Measurements from ENCODE around the gene KRT8. TPM values are rescaled to one million over a fixed set of nuclear protein-coding genes. Genes with fewer than 3 reads are reported as not detected.

KRT8 gene
- total and polyA plus RNA-seq, 2 of the 13 experiments (the other 11 are each of a cell fraction or from before 2014, with no cell fraction given), result 498 to 718 TPM

DNA sequence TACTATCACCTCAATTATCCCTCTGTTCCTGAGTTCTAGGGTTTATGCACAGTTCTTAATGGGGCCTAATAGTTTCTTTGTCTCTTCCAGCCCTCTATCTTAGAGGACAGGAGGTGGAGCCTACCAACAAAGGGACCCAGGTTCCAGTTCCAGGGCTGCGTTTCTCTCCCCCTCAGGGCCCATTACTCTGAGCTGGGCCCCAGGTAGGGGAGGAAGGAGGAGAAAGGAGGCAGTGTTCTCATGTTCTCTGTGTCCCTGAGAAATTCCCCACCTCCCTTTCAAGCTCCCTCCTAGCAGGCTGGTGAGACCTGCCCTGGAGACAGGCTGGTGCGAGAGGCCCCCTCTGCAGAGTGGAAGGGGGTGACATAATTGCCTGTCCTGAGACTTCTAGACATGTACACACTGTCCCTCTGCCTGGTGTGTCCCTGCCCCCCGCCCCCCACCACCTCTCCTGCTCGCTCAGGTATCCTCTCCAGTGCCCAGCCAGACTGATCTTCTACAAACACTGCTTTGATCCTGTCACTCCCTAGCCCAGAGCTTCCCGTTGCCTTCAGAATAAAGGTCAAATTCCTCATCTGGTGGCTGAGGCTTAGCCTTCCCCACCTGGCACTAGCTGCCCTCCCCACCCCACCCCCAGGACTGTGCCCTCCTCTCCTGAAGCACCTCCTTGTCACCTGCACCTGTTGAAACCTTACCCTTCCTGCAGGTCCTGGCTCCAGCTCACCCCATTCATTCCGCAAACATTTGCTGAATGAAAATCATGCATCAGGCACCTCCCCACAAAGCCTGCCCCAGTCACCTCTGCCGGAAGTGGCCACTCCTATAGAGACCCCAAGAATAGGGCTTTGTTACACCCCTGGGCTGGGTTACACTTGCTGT lies 21.1 kb upstream of the KRT8 start (continued):
- TF ChIP-seq, protein P1, sequence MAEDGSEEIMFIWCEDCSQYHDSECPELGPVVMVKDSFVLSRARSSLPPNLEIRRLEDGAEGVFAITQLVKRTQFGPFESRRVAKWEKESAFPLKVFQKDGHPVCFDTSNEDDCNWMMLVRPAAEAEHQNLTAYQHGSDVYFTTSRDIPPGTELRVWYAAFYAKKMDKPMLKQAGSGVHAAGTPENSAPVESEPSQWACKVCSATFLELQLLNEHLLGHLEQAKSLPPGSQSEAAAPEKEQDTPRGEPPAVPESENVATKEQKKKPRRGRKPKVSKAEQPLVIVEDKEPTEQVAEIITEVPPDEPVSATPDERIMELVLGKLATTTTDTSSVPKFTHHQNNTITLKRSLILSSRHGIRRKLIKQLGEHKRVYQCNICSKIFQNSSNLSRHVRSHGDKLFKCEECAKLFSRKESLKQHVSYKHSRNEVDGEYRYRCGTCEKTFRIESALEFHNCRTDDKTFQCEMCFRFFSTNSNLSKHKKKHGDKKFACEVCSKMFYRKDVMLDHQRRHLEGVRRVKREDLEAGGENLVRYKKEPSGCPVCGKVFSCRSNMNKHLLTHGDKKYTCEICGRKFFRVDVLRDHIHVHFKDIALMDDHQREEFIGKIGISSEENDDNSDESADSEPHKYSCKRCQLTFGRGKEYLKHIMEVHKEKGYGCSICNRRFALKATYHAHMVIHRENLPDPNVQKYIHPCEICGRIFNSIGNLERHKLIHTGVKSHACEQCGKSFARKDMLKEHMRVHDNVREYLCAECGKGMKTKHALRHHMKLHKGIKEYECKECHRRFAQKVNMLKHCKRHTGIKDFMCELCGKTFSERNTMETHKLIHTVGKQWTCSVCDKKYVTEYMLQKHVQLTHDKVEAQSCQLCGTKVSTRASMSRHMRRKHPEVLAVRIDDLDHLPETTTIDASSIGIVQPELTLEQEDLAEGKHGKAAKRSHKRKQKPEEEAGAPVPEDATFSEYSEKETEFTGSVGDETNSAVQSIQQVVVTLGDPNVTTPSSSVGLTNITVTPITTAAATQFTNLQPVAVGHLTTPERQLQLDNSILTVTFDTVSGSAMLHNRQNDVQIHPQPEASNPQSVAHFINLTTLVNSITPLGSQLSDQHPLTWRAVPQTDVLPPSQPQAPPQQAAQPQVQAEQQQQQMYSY (CRISPR knock-in tag; IDR thresholded peaks at IDR 0.05), result peak; percentile 39; the same call in 1 of the 2 replicates
- TF ChIP-seq SIX4 (CRISPR knock-in tag; IDR thresholded peaks at IDR 0.05), result no peak
- no peak for TF ChIP-seq ZNF891 (CRISPR knock-in tag; IDR thresholded peaks at IDR 0.05)
- TF ChIP-seq SP5 (CRISPR knock-in tag; IDR thresholded peaks at IDR 0.05; ENCODE audit: borderline replicate concordance, low read depth), result peak; percentile 34; the same call in 1 of the 2 replicates
- no peak for TF ChIP-seq SRF (IDR thresholded peaks at IDR 0.05; ENCODE audit: low read depth, low read length)
- no peak for TF ChIP-seq ZNF773 (CRISPR knock-in tag; IDR thresholded peaks at IDR 0.05; ENCODE audit: borderline replicate concordance)
- peak; percentile 12 for TF ChIP-seq SKI (IDR thresholded peaks at IDR 0.05; ENCODE audit: partially characterized antibody)
- TF ChIP-seq CHD4 (IDR thresholded peaks at IDR 0.05; ENCODE audit: borderline replicate concordance, low read length), result no peak
- TF ChIP-seq NR2C2 (CRISPR knock-in tag; IDR thresholded peaks at IDR 0.05; ENCODE audit: borderline replicate concordance), result peak; percentile 46; the same call in 1 of the 2 replicates
- TF ChIP-seq ZNF205 (CRISPR knock-in tag; IDR thresholded peaks at IDR 0.05), result 0 out of 2 replicates have a peak, but pooled peaks have one; percentile 49
- TF ChIP-seq WIZ (CRISPR knock-in tag; IDR thresholded peaks at IDR 0.05), result no peak
- TF ChIP-seq ZNF816 (CRISPR knock-in tag; IDR thresholded peaks at IDR 0.05; ENCODE audit: borderline replicate concordance), result no peak
- TF ChIP-seq ZNF484 (CRISPR knock-in tag; IDR thresholded peaks at IDR 0.05; ENCODE audit: borderline replicate concordance, low read depth), result no peak
- peak; percentile 27; the same call in 1 of the 2 replicates for TF ChIP-seq ESRRA (CRISPR knock-in tag; IDR thresholded peaks at IDR 0.05; ENCODE audit: low read depth)
- TF ChIP-seq, protein P2, sequence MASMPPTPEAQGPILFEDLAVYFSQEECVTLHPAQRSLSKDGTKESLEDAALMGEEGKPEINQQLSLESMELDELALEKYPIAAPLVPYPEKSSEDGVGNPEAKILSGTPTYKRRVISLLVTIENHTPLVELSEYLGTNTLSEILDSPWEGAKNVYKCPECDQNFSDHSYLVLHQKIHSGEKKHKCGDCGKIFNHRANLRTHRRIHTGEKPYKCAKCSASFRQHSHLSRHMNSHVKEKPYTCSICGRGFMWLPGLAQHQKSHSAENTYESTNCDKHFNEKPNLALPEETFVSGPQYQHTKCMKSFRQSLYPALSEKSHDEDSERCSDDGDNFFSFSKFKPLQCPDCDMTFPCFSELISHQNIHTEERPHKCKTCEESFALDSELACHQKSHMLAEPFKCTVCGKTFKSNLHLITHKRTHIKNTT (CRISPR knock-in tag; IDR thresholded peaks at IDR 0.05), result no peak
- peak; percentile 32; the same call in 1 of the 2 replicates for TF ChIP-seq MED1 (CRISPR knock-in tag; IDR thresholded peaks at IDR 0.05)
- TF ChIP-seq RORA (CRISPR knock-in tag; IDR thresholded peaks at IDR 0.05), result no peak
- TF ChIP-seq, protein P3, sequence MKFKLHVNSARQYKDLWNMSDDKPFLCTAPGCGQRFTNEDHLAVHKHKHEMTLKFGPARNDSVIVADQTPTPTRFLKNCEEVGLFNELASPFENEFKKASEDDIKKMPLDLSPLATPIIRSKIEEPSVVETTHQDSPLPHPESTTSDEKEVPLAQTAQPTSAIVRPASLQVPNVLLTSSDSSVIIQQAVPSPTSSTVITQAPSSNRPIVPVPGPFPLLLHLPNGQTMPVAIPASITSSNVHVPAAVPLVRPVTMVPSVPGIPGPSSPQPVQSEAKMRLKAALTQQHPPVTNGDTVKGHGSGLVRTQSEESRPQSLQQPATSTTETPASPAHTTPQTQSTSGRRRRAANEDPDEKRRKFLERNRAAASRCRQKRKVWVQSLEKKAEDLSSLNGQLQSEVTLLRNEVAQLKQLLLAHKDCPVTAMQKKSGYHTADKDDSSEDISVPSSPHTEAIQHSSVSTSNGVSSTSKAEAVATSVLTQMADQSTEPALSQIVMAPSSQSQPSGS (CRISPR knock-in tag; IDR thresholded peaks at IDR 0.05), result no peak; the same call in 1 of the 2 replicates
- TF ChIP-seq POLR2A (IDR thresholded peaks at IDR 0.05; ENCODE audit: insufficient read depth in 1 of 2, low read depth in 2 of 2, low read length in 2 of 2), result peak in 1 of 2 experiments; percentile 50; a peak in 2 of 4 replicates
- no peak for TF ChIP-seq PRMT3 (CRISPR knock-in tag; IDR thresholded peaks at IDR 0.05; ENCODE audit: borderline replicate concordance, low read depth)
